GM18858 (cell line): ENCODE results near the gene PDK1.

ENCODE experiments used
- ATAC-seq: cut with Tn5 transposase; IDR thresholded peaks from one replicate; pipeline ENCODE4 v1.9.1; 2021; ENCODE audit not compliant: unreplicated experiment

PDK1 gene

DNA sequence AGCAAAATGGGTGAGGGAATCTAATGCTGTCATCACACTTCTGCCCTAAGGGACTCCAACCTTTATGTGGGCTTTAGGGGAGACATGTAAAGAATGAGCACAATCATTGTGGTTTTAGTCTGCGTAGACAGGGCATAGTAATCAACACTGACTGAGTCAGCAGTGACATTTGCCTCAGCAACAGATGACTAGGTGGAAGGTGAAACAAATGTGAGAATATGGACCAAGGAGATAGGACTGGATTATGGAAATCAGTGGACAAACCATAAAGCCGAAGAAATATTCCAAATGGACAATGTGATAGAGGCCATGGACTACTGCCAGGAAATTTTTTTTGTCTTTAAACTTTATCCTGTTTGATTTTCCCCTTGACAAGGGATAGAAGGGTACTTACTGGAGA lies 83.9 kb downstream of the PDK1 start:
- ATAC-seq: no peak

DNA sequence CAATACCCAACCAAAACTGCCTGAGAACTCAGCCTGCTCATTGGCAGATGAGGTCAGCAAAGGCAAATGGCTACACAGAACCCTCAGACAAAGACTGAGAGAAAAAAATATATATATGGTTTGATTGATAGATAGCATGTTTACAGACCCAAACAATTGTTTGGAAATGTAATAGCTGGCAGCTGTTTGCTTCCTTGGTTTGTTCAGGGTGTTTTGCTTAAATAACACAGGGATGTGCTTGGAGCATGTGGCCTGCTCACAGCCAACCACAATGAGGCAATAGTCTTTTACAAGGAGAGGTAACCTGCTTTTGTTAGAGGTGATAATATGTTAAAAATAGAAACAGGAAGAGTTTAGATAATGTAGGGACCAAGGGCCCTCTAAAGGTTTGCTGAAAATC lies 84.5 kb downstream of the PDK1 start:
- ATAC-seq: no peak

DNA sequence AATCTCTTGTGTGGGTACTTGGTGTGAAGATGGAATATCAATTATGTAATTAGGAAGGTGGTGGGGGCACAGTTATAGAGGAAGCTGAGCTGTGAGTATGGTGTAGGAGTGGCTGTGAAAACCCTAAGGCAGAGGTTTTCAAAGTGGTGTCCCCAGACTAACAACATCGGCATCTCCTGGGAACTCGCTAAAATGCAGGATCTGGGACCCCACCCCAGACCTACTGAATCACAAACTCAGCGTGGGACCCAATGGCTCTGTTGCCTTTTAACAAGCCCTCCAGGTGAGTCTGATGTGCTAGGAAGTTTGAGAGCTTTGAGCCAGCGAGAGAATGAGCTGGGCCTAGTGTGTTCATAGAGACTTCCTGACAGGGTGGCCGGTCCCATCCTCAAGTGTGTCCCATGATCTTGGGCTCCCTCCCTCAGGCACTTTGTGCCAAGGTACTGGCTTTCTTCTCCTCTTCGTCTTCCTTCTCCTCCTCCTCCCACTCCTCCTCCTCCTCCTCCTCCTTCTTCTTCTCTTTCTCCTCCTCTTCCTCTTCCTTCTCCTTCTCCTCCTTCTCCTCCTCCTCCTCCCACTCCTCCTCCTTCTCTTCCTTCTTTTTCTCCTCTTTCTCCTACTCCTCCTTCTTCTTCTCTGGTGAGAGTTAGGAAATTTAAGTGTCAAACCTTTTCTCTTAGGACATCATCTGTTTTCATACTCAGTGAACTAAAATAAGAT lies 86.6 kb downstream of the PDK1 start:
- ATAC-seq: no peak

DNA sequence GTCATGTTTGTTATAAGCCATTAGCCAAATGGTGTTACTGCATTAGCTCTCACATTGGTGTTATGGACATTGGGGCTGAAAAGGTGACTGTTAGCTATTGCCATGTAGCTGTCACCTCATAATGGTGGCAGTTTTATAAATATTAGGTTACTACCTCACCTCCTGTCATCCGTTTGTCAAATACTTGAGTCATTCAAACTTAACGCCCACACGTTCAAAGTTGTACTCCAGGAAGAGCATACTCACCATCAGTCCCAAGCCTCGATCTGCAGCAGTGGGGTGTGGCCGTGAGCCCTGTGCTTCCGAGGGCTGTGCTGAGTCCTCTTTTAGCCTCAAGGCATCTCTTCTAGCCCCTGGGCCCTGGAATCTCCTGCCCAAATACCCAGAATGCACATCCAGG lies 87.3 kb downstream of the PDK1 start:
- no peak for ATAC-seq

DNA sequence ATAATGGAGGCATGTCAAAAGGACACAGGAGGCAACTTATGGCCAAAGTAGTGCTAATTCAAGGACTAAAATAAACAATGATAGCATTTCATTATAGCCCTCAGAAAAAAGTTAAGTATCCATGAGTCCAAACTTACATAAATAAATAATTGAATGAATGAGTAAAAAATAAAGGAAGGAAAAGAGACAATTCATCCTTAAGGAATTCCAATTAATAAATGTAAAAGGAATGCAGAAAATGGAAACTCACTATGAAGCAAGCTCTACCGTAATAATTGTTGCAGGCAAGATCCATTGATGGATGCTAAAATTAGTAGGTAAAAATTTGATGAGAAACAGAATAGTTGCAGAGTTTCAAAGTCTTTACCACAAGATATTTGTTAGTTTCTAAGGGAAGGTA lies 91.5 kb downstream of the PDK1 start:
- ATAC-seq: no peak

DNA sequence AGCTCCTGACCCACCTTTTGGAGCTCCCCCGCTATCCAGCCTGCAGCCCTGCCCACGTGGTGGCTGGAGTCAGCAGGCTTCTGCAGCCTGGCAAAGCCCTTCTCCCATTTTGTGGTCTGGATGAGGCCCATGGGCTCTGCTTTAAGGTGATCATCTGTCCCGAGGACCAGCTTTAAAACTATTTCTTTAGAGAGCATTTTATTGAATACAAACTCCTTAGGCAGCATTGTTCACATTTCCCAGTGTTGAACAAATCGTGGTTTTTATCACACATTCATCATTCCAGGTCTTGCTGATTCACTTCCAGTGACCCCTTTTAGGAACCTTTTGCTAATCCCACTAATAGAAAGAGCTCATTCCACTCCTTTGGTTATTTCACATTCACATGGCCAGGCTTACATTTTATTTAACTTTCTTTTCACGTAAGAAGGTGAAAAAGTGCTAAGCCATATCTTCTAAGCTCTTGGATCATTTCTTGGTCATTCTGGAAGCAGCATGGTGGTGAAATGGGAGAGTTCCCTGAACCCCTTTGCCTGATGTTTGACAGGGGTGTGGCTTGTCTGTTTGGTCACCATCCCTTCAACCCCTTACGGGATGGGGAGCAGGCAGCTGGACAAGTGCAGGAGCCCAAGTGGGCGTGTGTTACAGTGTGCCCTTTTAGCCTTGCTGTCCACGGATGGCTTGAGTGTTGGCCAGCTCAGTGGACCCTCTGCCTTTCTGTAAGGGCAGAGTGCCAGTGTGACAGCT lies 99.4 kb downstream of the PDK1 start:
- ATAC-seq: no peak

DNA sequence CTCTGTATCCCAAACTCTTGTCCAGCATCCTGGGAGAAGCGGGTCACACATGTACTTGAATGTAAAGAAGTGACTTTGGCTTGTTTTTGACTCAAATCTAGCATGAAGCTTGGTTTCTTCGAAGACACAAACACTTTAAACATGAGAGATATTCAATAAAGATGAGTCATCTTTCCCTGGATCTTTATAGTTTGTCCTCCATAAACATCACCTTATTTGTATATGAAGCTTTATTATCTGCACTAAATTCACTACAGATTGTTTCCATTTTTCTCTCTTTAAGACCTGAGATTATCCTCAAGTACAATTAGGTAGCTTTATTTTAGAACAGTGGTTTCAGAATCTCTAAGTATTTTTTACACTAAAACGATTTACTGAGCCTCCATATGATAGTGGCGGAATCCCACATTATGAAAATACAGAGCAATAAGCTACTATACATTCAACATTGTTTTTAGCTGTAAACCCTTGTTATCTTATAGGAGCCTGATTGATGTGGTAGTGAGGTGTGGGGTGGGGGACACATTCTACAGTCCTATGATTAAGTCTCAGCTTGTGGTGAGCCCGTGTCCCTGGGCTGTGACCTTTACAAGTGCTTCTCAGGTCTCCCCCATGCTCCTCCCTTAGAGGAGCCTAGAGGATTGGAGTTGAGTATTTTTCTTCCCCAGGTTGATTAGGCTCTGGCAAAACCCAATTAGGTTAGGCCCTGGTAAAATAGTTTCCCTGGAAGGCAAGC lies 100.1 kb downstream of the PDK1 start:
- ATAC-seq: no peak
